Adrenal gland (tissue), 12 donors: ENCODE measurements around the gene KRT8. TPM values are rescaled to one million over a fixed set of nuclear protein-coding genes. Genes with fewer than 3 reads are reported as not detected.

ENCODE experiments used
- DNase-seq, 7 donors: peaks; one replicate each; pipeline ENCODE4 v3.0.0-alpha.2; 2019 to 2020
- H3K27ac ChIP-seq, 5 donors: fragments of 200-600 bp; sonication (generic) in 4 of 5; 1 replicate in 3 of 5; 2 replicates in 2 of 5; pipeline versions ENCODE4 v1.5.1 to v1.8.0; 2016 to 2020; ENCODE audit warnings: mild to moderate bottlenecking in 1 of 5
- H3K27me3 ChIP-seq: fragments of 200-600 bp; 2 replicates; pipeline ENCODE4 v1.8.0; 2021
- H3K36me3 ChIP-seq, 2 donors: fragments of 200-600 bp; replicated peaks in 1 of 2; 1 replicate in 1 of 2; 2 replicates in 1 of 2; pipeline versions ENCODE4 v1.5.1 to v1.8.0; 2018 to 2022
- H3K4me1 ChIP-seq, 2 donors: fragments of 200-600 bp; replicated peaks in 1 of 2; 1 replicate in 1 of 2; 2 replicates in 1 of 2; pipeline versions ENCODE4 v1.5.1 to v1.8.0; 2018 to 2021
- H3K4me3 ChIP-seq, 4 donors: fragments of 200-600 bp; sonication (generic) in 3 of 4; one replicate each; pipeline ENCODE4 v1.5.1; 2016 to 2018
- H3K9me3 ChIP-seq, 3 donors: fragments of 200-600 bp; sonication (generic) in 1 of 3; replicated peaks in 1 of 3; 1 replicate in 2 of 3; 2 replicates in 1 of 3; pipeline versions ENCODE4 v1.5.1 to v1.8.0; 2016 to 2021
- CTCF ChIP-seq, 6 experiments: fragments of 450-650 bp in 4 of 6; fragments of 200-600 bp in 2 of 6; sonication (generic) in 1 of 6; IDR thresholded peaks; 1 replicate in 5 of 6; 2 replicates in 1 of 6; pipeline versions ENCODE4 v1.5.1 to v1.8.0; 2016 to 2021; ENCODE audit warnings: antibody characterized with exemption in 6 of 6, mild to moderate bottlenecking in 2 of 6, moderate library complexity in 1 of 6
- POLR2A ChIP-seq, 2 donors: fragments of 450-650 bp; IDR thresholded peaks; one replicate each; pipeline ENCODE4 v1.6.1; 2017; ENCODE audit warnings: antibody characterized with exemption in 2 of 2, mild to moderate bottlenecking in 2 of 2, moderate library complexity in 1 of 2
- WGBS, 4 donors: extraction: QIAGEN DNeasy Blood & Tissue Kit in 2 of 4; methylation state at CpG; one replicate each; pipeline versions ENCODE4 v1.1.5 to v1.1.7; 2013 to 2017; 5-methylcytosine and 5-hydroxymethylcytosine counted together
- intact Hi-C, 2 donors: fragments of 100-400 bp; cut with DNase I; formaldehyde crosslinking; loops; one replicate each; pipeline versions ENCODE4 v1.14.1 to v1.15.0; 2022 to 2023
- polyA plus RNA-seq, 3 donors: library from polyadenylated mRNA; stranded (reverse); fragments of 200-250 nt in 2 of 3; fragments of 350-450 nt in 1 of 3; fragmentation: Illumina TruSeq in 1 of 3; extraction: RNeasy Lipid Tissue Mini Kit (QIAGEN cat#74804) in 1 of 3; gene quantifications; one replicate each; pipeline ENCODE4 v1.2.3, GENCODE V29; 2013 to 2014
- total RNA-seq, 9 donors: library from RNA; depleted of rRNA in 4 of 9; stranded (reverse); fragments of >200 nt in 4 of 9; fragments of 120-200 nt in 1 of 9; fragmentation: NEBNext Ultra II Directional in 1 of 9; extraction: Animal tissue kit (Norgen Biotek cat#: 25700) in 1 of 9; gene quantifications; one replicate each; pipeline versions ENCODE4 v1.1.0 to v1.2.4, GENCODE V29; 2013 to 2023
- donor health status: healthy with polysubstance abuse.
- donor health status: Bipolar disorder and iron deficiency.
- donor health status: DM: yes; HTN: yes; CAD: no.
- donor health status: DM: no; HTN: no; CAD: no.
- donor health status: DM: no; HTN: no; CAD: no.
- donor health status: DM: yes; HTN: yes; CAD: no.

KRT8 gene
- total and polyA plus RNA-seq, 12 donors = 13.3 to 198 (median 71.0) TPM

GRCh38 chr12:52909331-52909730 lies 4.5 kb upstream of the KRT8 start:
- Histone ChIP-seq H3K4me1 (peaks cover 13 to 15% of the 10 kb centered on the region in 2 donors), H3K36me3 (no peaks in the 10 kb centered on the region), H3K4me3 (no peak overlapping the region), H3K9me3 (no peaks in the 10 kb centered on the region), H3K27ac (no peak overlapping the region), H3K27me3 (no peaks in the 10 kb centered on the region)
- 59 to 67% (median 60%) methylated on average over 2 of the region's 2 CpGs for WGBS, 4 donors
- TF ChIP-seq CTCF (IDR thresholded peaks at IDR 0.05) = no peak
- TF ChIP-seq POLR2A (IDR thresholded peaks at IDR 0.05) = no peak
- intact Hi-C loops = no loop called here
- DNase-seq = no peak

- Histone ChIP-seq H3K36me3 (no peaks in the 10 kb centered on the region), H3K4me3 (no peak overlapping the region), H3K27me3 (no peaks in the 10 kb centered on the region), H3K27ac (peak overlapping the region in 3 of 5 donors; percentile 31 to 86 (median 81)), H3K4me1 (peaks cover 13 to 21% of the 10 kb centered on the region in 2 donors), H3K9me3 (no peaks in the 10 kb centered on the region)
- intact Hi-C loops = no loop called here
- TF ChIP-seq CTCF (IDR thresholded peaks at IDR 0.05) = no peak
- no peak for TF ChIP-seq POLR2A (IDR thresholded peaks at IDR 0.05)
- WGBS, 4 donors = 31 to 39% (median 34%) methylated on average over 6 to 7 of the region's 7 CpGs
- peak; percentile 43 to 73 (median 62) for DNase-seq
Observed at GRCh38 chr12:52907092-52907810, 2.4 kb upstream of the KRT8 start.

- 92 to 95% (median 93%) methylated on average over 7 of the region's 7 CpGs for WGBS, 4 donors
- intact Hi-C loops = no loop called here
- H3K9me3 ChIP-seq = no peaks in the 10 kb centered on the region
- no peak for DNase-seq
- no peaks in the 10 kb centered on the region for H3K36me3 ChIP-seq
- H3K27ac ChIP-seq = no peak overlapping the region
- H3K27me3 ChIP-seq = no peaks in the 10 kb centered on the region
- no peak overlapping the region for H3K4me3 ChIP-seq
- peaks cover 13 to 21% of the 10 kb centered on the region in 2 donors for H3K4me1 ChIP-seq
- TF ChIP-seq CTCF (IDR thresholded peaks at IDR 0.05) (no peak), POLR2A (IDR thresholded peaks at IDR 0.05) (no peak)
Observed at GRCh38 chr12:52906191-52906601, 1.3 kb upstream of the KRT8 start.

DNA sequence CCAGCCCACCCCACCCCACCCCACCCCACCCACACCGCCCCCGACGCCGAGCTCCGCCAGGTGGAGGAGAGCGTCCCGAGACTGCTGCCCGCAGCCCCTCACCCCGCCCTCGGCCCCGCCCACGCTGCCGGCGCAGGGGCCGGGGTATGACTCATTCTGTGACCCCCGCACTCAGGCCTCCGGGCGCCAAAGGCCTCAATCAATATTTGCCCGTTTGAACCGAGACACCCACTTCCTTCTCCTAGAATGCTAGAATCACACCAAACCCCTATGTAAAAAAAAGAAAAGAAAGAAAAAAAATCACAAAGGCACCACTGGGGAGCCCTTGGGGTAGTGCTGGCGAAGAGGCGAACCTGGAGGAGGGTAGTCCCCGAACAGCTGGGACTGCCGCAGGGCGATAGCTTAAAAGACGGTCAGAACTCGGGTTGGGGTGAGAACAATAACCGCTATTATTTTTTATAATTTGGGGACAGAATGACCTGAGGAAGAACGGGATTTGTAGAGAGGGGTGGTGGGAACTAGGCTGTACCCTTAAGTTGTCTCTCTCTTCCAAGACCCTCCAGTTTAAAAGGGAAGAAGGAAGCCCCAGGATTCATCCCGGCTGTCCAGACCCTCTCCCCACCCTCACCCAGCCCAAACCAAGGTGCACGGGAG lies 894 bp downstream of the KRT8 start:
- no peaks in the 10 kb centered on the region for H3K27me3 ChIP-seq
- no peaks in the 10 kb centered on the region for H3K36me3 ChIP-seq
- peak overlapping the region in 2 of 4 donors; percentile 32 to 60 for H3K4me3 ChIP-seq
- H3K4me1 ChIP-seq = peaks cover 13 to 21% of the 10 kb centered on the region in 2 donors
- WGBS, 4 donors = 20 to 33% (median 26%) methylated on average over 19 to 31 of the region's 31 CpGs
- DNase-seq = peak in 6 of 7 donors; percentile 33 to 61 (median 57)
- intact Hi-C loops = no loop called here
- peak overlapping the region in 4 of 5 donors; percentile 24 to 85 (median 55) for H3K27ac ChIP-seq
- no peaks in the 10 kb centered on the region for H3K9me3 ChIP-seq
- TF ChIP-seq CTCF (IDR thresholded peaks at IDR 0.05) (peak in 1 of 6 experiments; percentile 17), POLR2A (IDR thresholded peaks at IDR 0.05) (no peak)
